HG03045 (cell line): ENCODE results near the gene ATP5IF1.

ENCODE experiments used
- ATAC-seq: cut with Tn5 transposase; IDR thresholded peaks from one replicate; pipeline ENCODE4 v1.9.1; 2021; ENCODE audit warnings: mild to moderate bottlenecking, moderate library complexity; ENCODE audit not compliant: unreplicated experiment

ATP5IF1 gene

DNA sequence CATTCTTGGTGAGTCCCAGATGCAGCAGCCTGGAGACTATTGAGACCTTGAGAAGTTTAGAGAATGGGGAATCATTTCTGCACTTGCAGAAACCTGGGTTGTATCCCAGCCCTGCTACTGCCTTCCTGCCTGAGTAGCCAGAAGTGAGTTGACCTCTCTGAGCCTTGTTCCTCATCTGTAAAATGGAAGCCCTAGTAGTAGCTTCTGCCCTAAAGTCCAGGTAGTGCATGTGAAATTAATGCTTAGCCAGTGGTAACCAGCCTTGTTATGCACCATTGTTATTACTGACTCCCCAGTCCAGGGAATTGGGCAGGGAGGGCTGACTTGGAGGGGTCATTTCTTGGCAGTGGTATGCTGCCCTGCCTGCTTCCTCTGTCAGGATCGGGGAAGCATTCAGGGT, 29.0 kb downstream of the ATP5IF1 start:
- ATAC-seq = no peak

DNA sequence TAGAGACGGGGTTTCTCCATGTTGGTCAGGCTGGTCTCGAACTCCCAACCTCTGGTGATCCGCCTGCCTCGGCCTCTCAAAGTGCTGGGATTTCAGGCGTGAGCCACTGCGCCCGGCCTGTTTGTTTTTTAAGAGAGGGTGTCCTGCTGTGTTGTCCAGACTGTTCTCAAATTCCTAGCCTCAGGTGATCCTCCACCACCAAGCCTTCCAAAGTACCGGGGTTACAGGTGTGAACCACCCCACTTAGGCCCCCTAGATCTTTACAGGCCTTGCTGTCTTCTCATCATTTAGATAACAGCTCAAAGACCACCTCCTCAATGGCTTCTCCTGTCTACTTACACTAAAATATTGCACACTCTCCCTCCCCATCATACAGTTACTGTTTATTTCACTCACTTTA, 29.7 kb downstream of the ATP5IF1 start:
- ATAC-seq = no peak

DNA sequence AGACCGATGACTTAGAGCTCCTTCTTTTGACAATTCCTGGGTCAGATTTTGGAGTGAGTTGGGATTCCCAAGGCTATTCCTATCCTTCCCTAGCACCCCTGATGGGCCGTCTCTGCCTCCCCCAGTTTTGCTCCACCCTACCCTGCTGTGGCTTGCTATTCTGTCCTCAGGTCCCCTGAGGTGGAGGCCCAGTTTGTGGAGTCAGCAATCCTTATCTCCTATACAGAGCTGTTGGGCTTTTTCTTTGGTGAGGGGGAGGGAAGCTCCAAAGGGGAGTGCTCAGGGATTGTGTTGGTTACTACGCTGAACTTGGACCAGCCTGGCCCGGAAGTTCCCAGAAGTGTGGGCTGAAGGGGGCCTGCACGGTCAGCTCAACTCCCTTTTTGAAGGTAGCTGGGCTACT, 31.0 kb downstream of the ATP5IF1 start:
- no peak for ATAC-seq

DNA sequence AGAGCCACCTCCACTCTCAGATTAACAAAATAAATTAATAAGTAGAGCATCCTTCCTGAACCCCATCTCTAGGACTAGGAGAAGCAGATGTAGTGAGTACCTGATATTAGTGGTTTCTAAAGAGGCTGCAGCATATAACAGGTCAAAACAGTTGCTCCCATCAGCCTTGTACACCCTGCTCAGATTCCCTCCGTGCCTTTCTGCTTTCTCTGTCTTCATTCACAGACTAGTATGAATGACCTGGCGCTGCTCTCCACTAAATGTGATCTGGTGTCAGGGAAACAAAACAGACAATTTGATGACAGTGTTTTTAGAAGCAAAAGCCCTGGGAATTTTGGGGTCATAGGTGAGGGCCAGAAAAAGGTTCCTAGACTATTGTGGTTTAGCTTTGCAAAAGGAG, 31.7 kb downstream of the ATP5IF1 start:
- ATAC-seq = no peak

DNA sequence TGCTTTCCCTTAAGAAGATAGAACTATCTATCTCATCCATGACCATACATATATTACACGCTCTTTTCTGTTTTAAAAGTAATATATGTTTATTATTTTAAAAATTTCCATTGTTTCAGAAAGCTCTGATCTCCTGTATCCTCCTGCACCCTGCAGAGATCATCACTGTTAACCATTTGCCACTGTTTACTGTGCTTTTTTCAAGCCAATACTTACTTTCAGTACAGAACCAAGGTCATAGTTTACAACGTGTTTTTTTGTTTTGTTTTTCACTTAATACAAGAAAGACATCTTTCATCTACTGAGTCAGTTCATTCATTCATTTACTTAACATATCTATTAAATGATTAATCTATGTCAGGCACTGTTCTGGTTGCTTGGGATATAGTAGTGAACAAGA, 33.6 kb downstream of the ATP5IF1 start:
- ATAC-seq = no peak

DNA sequence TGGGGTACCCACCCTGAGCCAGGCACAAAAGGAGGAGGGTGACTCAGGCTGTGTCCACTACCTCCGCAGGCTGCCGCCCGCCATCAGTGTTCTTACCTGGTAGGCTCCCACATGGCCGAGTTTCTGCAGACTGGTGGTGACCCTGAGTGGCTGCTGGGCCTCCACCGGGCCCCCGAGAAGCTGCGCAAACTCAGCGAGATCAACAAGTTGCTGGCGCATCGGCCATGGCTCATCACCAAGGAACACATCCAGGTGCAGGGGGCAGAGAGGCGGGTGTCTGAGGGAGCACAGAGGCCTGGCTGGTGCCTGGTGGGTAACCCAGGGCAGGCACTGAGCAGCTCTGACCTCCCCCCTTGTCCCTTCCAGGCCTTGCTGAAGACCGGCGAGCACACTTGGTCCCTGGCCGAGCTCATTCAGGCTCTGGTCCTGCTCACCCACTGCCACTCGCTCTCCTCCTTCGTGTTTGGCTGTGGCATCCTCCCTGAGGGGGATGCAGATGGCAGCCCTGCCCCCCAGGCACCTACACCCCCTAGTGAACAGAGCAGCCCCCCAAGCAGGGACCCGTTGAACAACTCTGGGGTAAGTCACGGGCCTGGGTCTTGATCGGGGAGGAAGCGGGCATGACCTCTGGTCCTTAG, 36.4 kb downstream of the ATP5IF1 start:
- ATAC-seq = no peak

DNA sequence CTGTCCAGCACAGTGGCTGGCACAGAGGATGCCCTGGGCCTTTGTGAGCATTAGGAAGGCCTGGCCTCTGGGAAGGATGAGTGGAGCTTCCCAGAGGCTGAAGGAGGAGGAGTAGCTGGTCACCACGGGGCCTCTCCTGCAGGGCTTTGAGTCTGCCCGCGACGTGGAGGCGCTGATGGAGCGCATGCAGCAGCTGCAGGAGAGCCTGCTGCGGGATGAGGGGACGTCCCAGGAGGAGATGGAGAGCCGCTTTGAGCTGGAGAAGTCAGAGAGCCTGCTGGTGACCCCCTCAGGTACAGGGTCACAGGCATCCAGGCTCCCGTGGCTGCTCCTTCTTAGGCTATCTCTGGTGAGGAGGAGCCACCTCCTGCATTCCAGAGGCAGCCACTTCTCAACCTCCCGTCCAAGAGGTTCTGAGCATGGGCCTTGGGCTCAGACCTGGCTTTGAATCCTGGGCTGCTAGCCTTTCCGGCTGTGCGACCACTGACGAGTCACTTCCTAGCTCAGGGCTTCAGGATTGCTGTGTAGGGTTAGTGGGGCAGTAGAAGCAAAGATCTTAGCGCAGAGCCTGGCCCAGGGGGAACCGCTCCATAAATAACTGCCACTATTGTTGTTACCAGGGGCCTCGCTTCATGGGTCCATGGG, 37.4 kb downstream of the ATP5IF1 start:
- ATAC-seq = no peak

DNA sequence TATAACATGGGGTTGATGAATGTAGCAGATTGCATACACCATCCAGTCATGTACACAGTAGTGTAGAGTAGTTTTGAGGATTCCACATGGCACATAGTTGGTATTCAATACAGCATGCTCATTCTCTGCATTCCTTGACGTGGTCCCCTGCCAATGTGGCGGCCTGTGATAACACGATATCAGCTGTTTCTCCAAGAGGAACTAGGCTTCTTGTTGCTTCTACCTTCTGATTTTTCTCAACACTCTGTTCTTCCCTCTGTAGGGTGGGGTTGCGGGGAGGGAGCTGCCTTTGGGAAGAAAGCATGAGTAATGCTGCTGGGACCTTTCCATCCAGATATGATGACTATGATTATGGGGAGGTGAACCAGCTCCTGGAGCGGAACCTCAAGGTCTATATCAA, 42.8 kb downstream of the ATP5IF1 start:
- no peak for ATAC-seq

DNA sequence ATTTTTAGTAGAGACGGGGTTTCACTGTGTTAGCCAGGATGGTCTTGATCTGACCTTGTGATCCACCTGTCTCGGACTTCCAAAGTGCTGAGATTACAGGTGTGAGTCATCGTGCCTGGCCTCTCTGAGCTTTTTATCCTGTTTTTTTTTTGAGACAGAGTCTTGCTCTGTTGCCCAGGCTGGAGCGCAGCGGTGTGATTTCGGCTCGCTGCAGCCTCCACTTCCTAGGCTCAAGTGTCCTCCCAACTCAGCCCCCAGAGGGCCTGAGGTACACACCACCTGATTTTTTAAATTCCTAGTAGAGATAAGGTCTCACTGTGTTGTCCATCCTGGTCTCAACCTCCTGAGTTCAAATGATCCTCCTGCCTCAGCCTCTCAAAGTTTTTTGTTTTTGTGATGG, 43.8 kb downstream of the ATP5IF1 start:
- ATAC-seq = no peak

DNA sequence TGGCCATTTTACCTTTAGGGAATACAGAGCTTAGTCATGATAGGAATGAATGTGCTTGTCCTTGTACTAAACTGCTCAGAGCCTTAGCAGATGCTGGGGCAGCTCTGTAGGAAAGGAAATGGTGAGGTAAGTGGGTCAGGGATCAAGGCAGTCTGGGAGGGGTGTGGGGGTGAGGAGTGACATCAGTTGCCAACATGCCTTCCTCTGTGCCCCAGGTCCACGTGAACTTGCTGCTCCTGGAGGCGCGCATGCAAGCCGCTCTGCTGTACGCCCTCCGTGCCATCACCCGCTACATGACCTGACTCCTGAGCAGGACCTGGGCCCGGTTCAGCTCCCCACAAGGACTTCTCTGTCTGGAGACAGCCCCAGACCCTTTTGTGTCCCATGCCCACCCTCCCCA, 44.6 kb downstream of the ATP5IF1 start:
- no peak for ATAC-seq

DNA sequence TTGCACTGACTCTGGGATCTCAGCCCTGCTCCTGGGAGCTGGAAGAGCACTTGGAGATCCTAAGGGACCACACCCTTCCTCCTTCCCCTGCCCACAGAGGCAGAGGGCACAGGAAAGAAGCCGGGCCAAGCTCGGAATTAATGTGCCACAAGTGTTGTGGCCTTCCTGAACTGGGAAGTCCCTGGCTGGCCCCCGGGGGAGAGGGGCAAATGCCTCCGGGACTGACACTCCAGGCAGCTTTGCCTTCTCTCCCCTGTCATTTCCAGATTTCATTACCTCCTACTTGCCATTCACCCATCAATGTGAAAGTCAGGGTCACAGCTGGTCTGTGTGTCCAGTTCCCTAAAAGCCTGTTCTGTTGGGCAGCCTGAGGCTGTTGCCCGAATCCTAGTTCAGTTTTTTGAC, 45.1 kb downstream of the ATP5IF1 start:
- no peak for ATAC-seq

DNA sequence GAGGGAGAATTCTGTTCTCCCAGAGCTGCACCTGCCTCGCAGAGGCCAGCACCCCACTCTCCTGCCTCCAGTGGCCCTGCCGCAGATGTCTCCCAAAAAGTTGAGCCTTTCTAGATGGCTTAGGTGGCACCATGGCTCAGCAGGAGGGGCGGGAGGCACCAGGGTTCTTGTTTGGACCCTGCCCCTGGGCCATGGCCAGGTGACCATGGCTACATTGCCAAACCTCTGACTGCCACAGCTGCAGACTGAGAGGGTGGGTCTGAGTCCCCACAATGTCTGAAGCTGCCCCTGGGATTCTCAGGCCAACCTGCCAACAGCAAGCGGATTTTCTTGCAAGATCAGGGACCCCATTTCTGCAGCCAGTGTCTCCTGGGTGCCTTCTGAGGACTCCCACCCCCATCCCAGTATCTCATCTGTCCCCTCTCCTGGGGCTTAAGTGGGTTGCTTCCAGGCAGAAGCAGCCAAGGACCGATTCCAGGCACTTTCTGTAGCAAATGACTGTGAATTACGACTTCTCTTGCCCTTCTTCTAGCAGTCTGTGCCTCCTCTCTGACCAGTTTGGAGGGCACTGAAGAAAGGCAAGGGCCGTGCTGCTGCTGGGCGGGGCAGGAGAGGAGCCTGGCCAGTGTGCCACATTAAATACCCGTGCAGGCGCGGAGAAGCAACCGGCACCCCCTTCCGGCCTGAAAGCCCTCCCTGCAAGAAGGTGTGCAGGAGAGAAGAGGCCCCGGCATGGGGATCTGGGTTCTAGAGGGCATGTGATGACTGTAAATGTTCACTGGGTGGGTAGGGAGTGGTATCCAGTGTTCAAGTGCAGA, 45.9 kb downstream of the ATP5IF1 start:
- ATAC-seq = no peak

DNA sequence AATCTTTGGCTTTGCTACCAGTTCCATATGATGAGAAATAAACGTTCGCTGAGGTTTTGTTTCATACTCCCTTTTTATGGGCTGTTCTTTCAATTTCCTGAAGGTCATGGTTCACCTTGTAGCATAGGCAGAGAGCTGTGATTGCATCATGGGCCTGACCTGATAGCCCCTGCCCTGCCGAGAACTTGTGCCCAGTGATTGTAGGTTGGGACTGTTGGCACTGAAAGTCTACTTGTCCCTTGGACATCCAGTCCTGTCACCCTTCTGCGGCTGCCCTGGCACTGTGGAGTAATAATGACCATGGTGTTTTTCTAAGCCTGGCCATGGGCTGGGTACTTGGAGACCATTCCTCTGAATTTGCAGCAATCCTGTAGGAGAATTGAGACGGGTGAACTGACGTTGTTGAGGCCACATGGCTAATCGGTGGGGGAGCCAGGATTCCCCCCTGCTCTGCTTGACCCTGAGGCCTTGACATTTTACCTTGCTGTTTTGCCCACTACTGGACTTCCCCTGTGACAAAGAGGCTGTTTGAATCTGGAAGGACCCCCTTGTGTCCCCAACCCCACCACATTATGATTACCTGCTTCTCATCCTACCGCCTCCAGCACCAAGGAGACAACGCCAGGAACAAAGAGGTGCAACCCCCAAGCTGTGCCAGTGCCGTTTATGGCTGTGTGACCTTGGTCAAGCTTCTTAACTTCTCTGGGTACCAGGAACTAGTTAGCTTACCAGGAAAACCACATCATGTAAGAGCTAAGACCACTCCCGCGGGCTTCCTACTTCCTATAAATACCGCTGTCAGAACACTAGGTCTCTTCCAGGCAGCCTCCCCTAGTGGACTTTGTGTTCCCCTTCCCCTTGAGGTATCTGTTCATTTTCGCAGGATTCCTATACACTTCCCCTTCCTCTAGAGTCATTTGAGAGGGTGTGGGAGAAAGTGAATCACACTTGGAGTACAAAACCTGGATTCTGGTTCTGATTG, 46.8 kb downstream of the ATP5IF1 start:
- no peak for ATAC-seq

DNA sequence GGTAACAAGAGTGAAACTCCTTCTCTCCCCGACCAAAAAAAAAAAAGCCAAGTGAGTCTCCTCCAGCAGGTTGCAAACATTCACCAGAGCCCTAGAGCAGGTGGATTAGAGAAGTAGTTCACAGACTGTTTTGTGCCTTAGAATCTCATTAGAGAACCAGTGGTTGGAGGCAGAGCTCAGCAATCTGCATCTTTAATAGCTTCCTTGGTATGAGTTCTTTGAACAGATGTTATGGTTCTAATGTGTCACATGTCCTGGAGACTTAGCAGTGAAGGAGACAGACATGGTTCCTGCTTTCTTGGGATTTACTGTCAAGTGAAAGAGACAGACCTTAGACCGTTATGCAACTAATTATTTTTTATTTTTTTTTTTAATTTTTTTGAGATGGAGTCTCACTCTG, 50.2 kb downstream of the ATP5IF1 start:
- no peak for ATAC-seq
